ENCODE measurements around the gene UBE3D.

The UBE3D gene

DNA sequence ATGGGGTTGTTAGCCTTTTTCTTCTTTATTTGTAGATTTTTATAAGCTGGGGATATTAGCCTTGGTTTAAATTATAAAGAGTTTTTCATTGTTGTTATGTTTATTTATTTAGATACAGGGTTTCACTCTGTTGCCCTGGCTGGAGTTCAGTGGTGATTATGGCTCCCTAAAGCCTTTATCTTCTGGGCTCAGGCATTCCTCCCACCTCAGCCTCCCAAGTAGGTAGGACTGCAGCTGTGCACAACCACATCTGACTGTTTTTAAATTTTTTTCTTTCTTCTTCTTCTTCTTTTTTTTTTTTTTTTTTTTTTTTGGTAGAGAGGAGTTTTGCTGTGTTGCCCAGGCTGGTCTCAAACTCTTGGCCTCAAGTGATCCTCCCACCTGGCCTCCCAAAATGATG lies 80.9 kb downstream of the UBE3D start:
- Histone ChIP-seq H3K27me3 (ENCODE audit: control insufficient read depth in 1 of 2, insufficient read depth in 2 of 2, low read length in 2 of 2) (no peaks in the 10 kb centered on the region), H3K9me3 (ENCODE audit: control insufficient read depth in 1 of 2, low read length in 2 of 2) (no peaks in the 10 kb centered on the region), H3K27ac (ENCODE audit: low read depth, low read length) (no peak overlapping the region), H3K4me1 (ENCODE audit: control insufficient read depth in 1 of 2, insufficient read depth in 2 of 2, low read length in 2 of 2) (no peaks in the 10 kb centered on the region), H3K4me3 (ENCODE audit: low read depth in 1 of 2, low read length in 2 of 2) (no peak overlapping the region), H3K9ac (ENCODE audit: low read depth in 1 of 2, low read length in 2 of 2) (no peak overlapping the region), H3K36me3 (ENCODE audit: control insufficient read depth in 1 of 2, insufficient read depth in 2 of 2, low read length in 2 of 2) (no peaks in the 10 kb centered on the region)

DNA sequence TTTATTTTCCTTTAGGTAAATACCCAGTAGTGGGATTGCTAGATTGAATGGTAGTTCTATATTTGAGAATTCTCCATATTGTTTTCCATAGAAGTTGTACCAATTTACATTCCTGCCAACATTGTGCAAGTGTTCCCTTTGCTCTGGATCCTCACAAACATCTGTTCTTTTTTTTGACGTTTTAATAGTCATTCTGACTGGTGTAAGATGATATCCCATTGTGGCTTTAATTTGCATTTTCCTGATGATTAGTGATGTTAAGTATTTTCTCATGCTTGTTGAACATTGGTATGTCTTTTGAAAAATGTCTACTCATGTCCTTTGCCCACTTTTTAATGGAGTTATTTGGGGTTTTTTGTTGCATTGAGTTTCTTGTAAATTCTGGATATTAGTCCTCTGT lies 85.6 kb downstream of the UBE3D start:
- no peaks in the 10 kb centered on the region for H3K27me3 ChIP-seq (ENCODE audit: control insufficient read depth in 1 of 2, insufficient read depth in 2 of 2, low read length in 2 of 2)
- H3K4me1 ChIP-seq (ENCODE audit: control insufficient read depth in 1 of 2, insufficient read depth in 2 of 2, low read length in 2 of 2) = no peaks in the 10 kb centered on the region
- no peak overlapping the region for H3K27ac ChIP-seq (ENCODE audit: low read depth, low read length)
- no peaks in the 10 kb centered on the region for H3K36me3 ChIP-seq (ENCODE audit: control insufficient read depth in 1 of 2, insufficient read depth in 2 of 2, low read length in 2 of 2)
- H3K9me3 ChIP-seq (ENCODE audit: control insufficient read depth in 1 of 2, low read length in 2 of 2) = no peaks in the 10 kb centered on the region
- H3K9ac ChIP-seq (ENCODE audit: low read depth in 1 of 2, low read length in 2 of 2) = no peak overlapping the region
- H3K4me3 ChIP-seq (ENCODE audit: low read depth in 1 of 2, low read length in 2 of 2) = no peak overlapping the region

DNA sequence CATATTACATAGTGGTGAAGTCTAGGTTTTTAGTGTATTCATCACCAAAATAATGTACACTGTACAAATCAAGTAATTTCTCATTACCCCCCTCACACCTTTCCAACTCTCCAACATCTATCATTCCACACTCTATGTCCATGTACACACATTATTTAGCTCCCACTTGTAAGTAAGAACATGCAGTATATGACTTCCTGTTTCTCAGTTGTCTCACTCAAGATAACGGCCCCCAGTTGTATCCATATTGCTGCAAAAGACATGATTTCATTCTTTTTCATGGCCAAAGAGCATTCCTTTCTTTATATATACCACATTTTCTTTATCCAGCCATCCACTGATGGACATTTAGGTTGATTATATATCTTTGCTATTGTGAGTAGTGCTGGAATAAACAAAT lies 86.0 kb downstream of the UBE3D start:
- Histone ChIP-seq H3K9ac (ENCODE audit: low read depth in 1 of 2, low read length in 2 of 2) (no peak overlapping the region), H3K9me3 (ENCODE audit: control insufficient read depth in 1 of 2, low read length in 2 of 2) (no peaks in the 10 kb centered on the region), H3K27me3 (ENCODE audit: control insufficient read depth in 1 of 2, insufficient read depth in 2 of 2, low read length in 2 of 2) (no peaks in the 10 kb centered on the region), H3K4me3 (ENCODE audit: low read depth in 1 of 2, low read length in 2 of 2) (no peak overlapping the region), H3K4me1 (ENCODE audit: control insufficient read depth in 1 of 2, insufficient read depth in 2 of 2, low read length in 2 of 2) (no peaks in the 10 kb centered on the region), H3K36me3 (ENCODE audit: control insufficient read depth in 1 of 2, insufficient read depth in 2 of 2, low read length in 2 of 2) (no peaks in the 10 kb centered on the region), H3K27ac (ENCODE audit: low read depth, low read length) (no peak overlapping the region)

DNA sequence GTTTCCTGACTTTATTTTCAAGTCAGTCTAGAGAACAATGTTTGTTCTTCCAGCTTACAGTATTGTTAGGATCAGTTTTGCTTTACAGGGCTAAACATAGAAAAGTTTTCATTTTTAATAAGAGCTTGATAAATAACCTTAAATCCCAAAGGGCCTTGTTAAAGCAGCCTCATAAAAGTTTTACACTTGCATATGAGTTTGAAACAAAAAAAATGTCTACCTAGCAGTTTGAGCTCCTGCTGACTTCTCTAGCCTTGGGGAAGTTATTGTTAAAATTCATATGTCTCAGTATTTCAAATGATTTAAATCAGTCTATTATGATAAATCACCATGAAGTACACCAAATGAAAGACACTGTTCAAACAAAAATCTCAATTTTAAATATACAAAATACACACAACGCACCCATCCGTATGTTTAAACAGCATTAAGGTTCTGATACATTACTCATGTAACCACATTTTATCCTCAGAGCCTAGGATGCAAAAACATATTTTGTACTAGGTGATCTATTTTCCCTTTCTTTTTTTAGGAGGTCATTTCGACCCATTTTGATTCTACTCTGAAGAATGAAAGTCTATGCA lies 87.2 kb downstream of the UBE3D start:
- no peaks in the 10 kb centered on the region for H3K27me3 ChIP-seq (ENCODE audit: control insufficient read depth in 1 of 2, insufficient read depth in 2 of 2, low read length in 2 of 2)
- no peaks in the 10 kb centered on the region for H3K4me1 ChIP-seq (ENCODE audit: control insufficient read depth in 1 of 2, insufficient read depth in 2 of 2, low read length in 2 of 2)
- no peaks in the 10 kb centered on the region for H3K36me3 ChIP-seq (ENCODE audit: control insufficient read depth in 1 of 2, insufficient read depth in 2 of 2, low read length in 2 of 2)
- no peaks in the 10 kb centered on the region for H3K9me3 ChIP-seq (ENCODE audit: control insufficient read depth in 1 of 2, low read length in 2 of 2)
- H3K4me3 ChIP-seq (ENCODE audit: low read depth in 1 of 2, low read length in 2 of 2) = no peak overlapping the region
- no peak overlapping the region for H3K27ac ChIP-seq (ENCODE audit: low read depth, low read length)
- no peak overlapping the region for H3K9ac ChIP-seq (ENCODE audit: low read depth in 1 of 2, low read length in 2 of 2)

DNA sequence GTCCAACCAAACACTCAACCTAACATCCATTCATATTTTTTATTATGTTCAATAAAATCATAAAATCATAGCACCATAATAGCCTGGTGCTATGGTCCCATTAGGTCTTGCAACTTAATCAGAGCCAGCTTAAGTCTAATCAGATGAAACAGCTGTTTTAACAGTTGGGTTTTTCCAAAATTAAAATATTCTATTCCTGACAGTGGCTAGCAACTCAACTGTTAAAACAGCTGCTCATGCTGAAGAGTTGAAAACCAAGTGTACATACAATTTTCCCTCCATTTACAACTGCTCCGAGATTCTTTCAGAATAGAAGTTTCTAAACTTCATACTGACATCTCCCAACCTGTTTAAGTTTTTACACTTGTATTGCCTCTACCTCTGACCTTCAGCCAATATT lies 89.5 kb downstream of the UBE3D start:
- Histone ChIP-seq H3K4me1 (ENCODE audit: control insufficient read depth in 1 of 2, insufficient read depth in 2 of 2, low read length in 2 of 2) (no peaks in the 10 kb centered on the region), H3K27ac (ENCODE audit: low read depth, low read length) (no peak overlapping the region), H3K9ac (ENCODE audit: low read depth in 1 of 2, low read length in 2 of 2) (no peak overlapping the region)

DNA sequence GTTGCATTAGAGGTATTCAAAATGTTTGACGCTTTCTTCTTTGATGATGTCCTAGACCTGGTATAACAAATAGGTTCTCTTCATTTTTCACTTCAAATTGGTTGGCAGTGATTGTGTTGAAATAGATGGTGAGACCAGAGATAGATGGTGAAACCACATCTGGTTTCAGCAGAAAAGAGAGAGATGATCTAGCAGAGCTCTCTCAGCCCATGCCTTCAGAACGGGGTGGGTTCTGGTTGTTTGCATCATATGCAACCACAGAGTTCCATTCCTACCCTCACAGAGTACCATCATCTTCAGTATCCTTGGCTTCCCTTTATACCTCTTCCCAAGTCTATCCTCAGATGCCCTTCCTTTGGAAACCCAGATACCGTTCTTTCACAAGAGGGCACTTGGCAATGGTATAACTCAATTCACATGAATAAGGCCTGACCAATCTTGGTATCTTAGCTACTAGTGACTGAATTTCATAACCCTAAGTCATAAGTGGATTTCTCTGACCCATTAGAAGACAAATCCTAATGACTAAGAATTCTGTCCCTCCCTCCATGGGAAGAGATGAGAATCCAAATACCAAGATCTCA lies 93.7 kb downstream of the UBE3D start:
- Histone ChIP-seq H3K27ac (ENCODE audit: low read depth, low read length) (no peak overlapping the region), H3K9me3 (ENCODE audit: control insufficient read depth in 1 of 2, low read length in 2 of 2) (no peaks in the 10 kb centered on the region), H3K4me1 (ENCODE audit: control insufficient read depth in 1 of 2, insufficient read depth in 2 of 2, low read length in 2 of 2) (no peaks in the 10 kb centered on the region), H3K4me3 (ENCODE audit: low read depth in 1 of 2, low read length in 2 of 2) (no peak overlapping the region), H3K27me3 (ENCODE audit: control insufficient read depth in 1 of 2, insufficient read depth in 2 of 2, low read length in 2 of 2) (no peaks in the 10 kb centered on the region), H3K36me3 (ENCODE audit: control insufficient read depth in 1 of 2, insufficient read depth in 2 of 2, low read length in 2 of 2) (no peaks in the 10 kb centered on the region), H3K9ac (ENCODE audit: low read depth in 1 of 2, low read length in 2 of 2) (no peak overlapping the region)

More for the DNA sequence above, 89.5 kb downstream of the UBE3D start:
- Histone ChIP-seq H3K4me3 (ENCODE audit: low read depth in 1 of 2, low read length in 2 of 2) (no peak overlapping the region), H3K27me3 (ENCODE audit: control insufficient read depth in 1 of 2, insufficient read depth in 2 of 2, low read length in 2 of 2) (no peaks in the 10 kb centered on the region), H3K36me3 (ENCODE audit: control insufficient read depth in 1 of 2, insufficient read depth in 2 of 2, low read length in 2 of 2) (no peaks in the 10 kb centered on the region), H3K9me3 (ENCODE audit: control insufficient read depth in 1 of 2, low read length in 2 of 2) (no peaks in the 10 kb centered on the region)

DNA sequence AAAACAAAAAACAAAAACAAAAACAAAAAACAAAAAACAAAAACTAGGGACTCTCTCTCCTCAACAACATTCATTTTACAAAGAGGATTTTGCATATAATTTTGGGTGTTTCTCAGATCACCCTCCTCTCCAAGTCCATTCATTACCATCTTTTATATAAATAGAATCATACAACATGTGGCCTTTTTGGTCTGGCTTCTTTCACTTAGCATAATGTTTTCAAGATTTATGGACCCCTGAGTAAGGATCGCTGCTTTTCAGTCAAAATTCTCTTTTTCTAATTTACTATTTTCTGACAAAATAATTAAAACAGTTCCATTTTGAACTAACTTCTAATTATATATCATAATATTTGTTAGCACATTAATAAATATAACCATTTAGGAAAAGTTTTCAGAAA lies 94.8 kb downstream of the UBE3D start:
- Histone ChIP-seq H3K36me3 (ENCODE audit: control insufficient read depth in 1 of 2, insufficient read depth in 2 of 2, low read length in 2 of 2) (no peaks in the 10 kb centered on the region), H3K27ac (ENCODE audit: low read depth, low read length) (no peak overlapping the region), H3K9ac (ENCODE audit: low read depth in 1 of 2, low read length in 2 of 2) (no peak overlapping the region), H3K9me3 (ENCODE audit: control insufficient read depth in 1 of 2, low read length in 2 of 2) (no peaks in the 10 kb centered on the region), H3K27me3 (ENCODE audit: control insufficient read depth in 1 of 2, insufficient read depth in 2 of 2, low read length in 2 of 2) (no peaks in the 10 kb centered on the region), H3K4me1 (ENCODE audit: control insufficient read depth in 1 of 2, insufficient read depth in 2 of 2, low read length in 2 of 2) (no peaks in the 10 kb centered on the region), H3K4me3 (ENCODE audit: low read depth in 1 of 2, low read length in 2 of 2) (no peak overlapping the region)

DNA sequence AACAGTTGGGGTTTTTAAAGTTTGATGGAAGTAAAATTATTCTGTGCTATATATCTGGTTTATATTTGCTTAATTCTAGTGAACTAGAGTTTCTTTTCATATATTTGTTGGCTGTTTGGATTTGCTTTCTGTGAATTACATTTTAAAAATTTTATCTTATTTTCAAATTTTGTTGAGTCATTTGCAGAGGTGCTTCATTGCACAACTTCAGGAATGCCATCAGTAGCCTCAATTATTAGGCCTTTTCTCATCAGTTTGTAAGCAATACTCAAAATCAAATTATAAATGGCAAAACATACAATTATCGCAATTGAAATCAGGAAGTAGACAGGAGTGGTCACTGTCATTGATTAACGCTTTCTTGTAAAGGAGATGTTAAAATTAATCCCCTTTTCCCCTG lies 96.9 kb downstream of the UBE3D start:
- Histone ChIP-seq H3K27ac (ENCODE audit: low read depth, low read length) (no peak overlapping the region), H3K36me3 (ENCODE audit: control insufficient read depth in 1 of 2, insufficient read depth in 2 of 2, low read length in 2 of 2) (no peaks in the 10 kb centered on the region), H3K4me3 (ENCODE audit: low read depth in 1 of 2, low read length in 2 of 2) (no peak overlapping the region), H3K9ac (ENCODE audit: low read depth in 1 of 2, low read length in 2 of 2) (no peak overlapping the region), H3K27me3 (ENCODE audit: control insufficient read depth in 1 of 2, insufficient read depth in 2 of 2, low read length in 2 of 2) (no peaks in the 10 kb centered on the region), H3K4me1 (ENCODE audit: control insufficient read depth in 1 of 2, insufficient read depth in 2 of 2, low read length in 2 of 2) (no peaks in the 10 kb centered on the region), H3K9me3 (ENCODE audit: control insufficient read depth in 1 of 2, low read length in 2 of 2) (no peaks in the 10 kb centered on the region)

DNA sequence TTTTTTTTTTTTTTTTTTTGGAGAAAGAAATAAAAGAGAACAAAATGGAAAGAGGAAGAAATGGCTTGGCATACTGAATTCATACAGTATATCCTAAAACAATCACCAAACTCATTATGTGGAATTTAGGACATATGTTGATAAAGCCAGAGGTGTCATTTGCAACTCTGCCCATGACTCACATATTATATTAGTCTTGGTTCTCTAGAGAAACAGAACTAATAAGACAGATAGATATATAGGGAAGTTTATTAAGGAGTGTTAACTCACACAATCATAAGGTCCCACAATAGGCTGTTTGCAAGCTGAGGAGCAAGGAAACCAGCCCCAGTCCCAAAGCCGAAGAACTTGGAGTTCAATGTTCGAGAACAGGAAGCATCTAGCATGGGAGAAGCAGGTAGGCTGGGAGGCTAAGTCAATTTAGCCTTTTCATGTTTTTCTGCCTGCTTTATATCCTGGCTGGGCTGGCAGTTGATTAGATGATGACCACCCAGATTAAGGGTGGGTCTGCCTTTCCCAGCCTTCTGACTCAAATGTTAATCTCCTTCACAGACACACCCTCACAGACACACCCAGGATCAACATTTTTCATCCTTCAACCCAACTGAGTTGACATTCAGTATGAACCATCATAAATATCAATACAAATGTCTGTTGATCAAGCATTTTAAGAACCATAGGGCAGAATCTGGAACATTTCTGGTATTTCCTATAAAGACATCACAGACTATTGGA lies 102.3 kb downstream of the UBE3D start:
- Histone ChIP-seq H3K27ac (ENCODE audit: low read depth, low read length) (no peak overlapping the region), H3K9ac (ENCODE audit: low read depth in 1 of 2, low read length in 2 of 2) (no peak overlapping the region), H3K36me3 (ENCODE audit: control insufficient read depth in 1 of 2, insufficient read depth in 2 of 2, low read length in 2 of 2) (no peaks in the 10 kb centered on the region), H3K27me3 (ENCODE audit: control insufficient read depth in 1 of 2, insufficient read depth in 2 of 2, low read length in 2 of 2) (no peaks in the 10 kb centered on the region), H3K9me3 (ENCODE audit: control insufficient read depth in 1 of 2, low read length in 2 of 2) (no peaks in the 10 kb centered on the region), H3K4me3 (ENCODE audit: low read depth in 1 of 2, low read length in 2 of 2) (no peak overlapping the region), H3K4me1 (ENCODE audit: control insufficient read depth in 1 of 2, insufficient read depth in 2 of 2, low read length in 2 of 2) (no peaks in the 10 kb centered on the region)

DNA sequence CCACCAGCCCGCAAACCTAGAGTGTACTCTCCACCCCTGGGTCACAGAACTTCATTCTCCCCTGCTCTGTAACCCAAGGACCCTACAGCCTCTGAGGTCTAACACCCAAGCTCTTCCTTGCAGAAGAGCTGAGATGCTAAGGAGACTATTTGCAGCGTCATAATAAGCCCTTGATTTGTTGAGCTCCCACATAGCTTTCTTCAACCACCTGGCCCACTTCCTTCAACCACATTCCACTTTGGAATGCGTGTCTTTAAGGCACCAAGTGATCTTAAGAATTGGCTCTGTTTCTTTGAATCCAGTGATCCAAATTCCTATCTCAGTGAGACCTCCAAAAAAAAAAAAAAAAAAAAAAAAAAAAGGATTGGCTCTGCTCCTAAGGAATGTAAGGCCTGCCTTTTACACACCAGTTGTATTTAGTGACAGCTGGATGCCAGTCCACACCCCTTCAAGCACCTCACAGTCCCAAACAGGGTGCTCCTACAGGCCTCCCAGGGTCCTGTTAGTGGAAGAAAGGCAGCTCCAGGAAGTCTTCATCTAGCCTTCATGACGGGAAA lies 106.2 kb downstream of the UBE3D start:
- no peak overlapping the region for H3K27ac ChIP-seq (ENCODE audit: low read depth, low read length)
- H3K9ac ChIP-seq (ENCODE audit: low read depth in 1 of 2, low read length in 2 of 2) = no peak overlapping the region
- no peaks in the 10 kb centered on the region for H3K9me3 ChIP-seq (ENCODE audit: control insufficient read depth in 1 of 2, low read length in 2 of 2)
- H3K27me3 ChIP-seq (ENCODE audit: control insufficient read depth in 1 of 2, insufficient read depth in 2 of 2, low read length in 2 of 2) = no peaks in the 10 kb centered on the region
- no peaks in the 10 kb centered on the region for H3K4me1 ChIP-seq (ENCODE audit: control insufficient read depth in 1 of 2, insufficient read depth in 2 of 2, low read length in 2 of 2)
- no peaks in the 10 kb centered on the region for H3K36me3 ChIP-seq (ENCODE audit: control insufficient read depth in 1 of 2, insufficient read depth in 2 of 2, low read length in 2 of 2)
- no peak overlapping the region for H3K4me3 ChIP-seq (ENCODE audit: low read depth in 1 of 2, low read length in 2 of 2)

All from duodenal mucosa (tissue), 2 donors.